Peyer's patch (tissue), 4 donors: ENCODE measurements around the gene FBLN1.

Experiments used
- CTCF ChIP-seq, 6 experiments: fragments of 450-650 bp in 4 of 6; fragments of 200-600 bp in 2 of 6; sonication (generic) in 1 of 6; IDR thresholded peaks; one replicate each; pipeline ENCODE4 v1.5.1; 2017 to 2019; ENCODE audit warnings: antibody characterized with exemption in 6 of 6, mild to moderate bottlenecking in 3 of 6, moderate library complexity in 1 of 6
- POLR2A ChIP-seq, 2 donors: fragments of 450-650 bp; IDR thresholded peaks; one replicate each; pipeline ENCODE4 v1.5.1; 2017; ENCODE audit warnings: antibody characterized with exemption in 2 of 2, mild to moderate bottlenecking in 2 of 2, moderate library complexity in 2 of 2

GRCh38 chr22:45540122-45540521 lies 37.4 kb downstream of the FBLN1 start:
- TF ChIP-seq CTCF (IDR thresholded peaks at IDR 0.05) (no peak), POLR2A (IDR thresholded peaks at IDR 0.05) (no peak)
